Raji (cell line): ENCODE data around the gene ZNF614.

Experiments used
- POLR2A ChIP-seq: IDR thresholded peaks from 2 replicates; pipeline ENCODE4 v1.6.1; 2011; ENCODE audit warnings: low read depth, low read length, control low read depth; ENCODE audit not compliant: insufficient read depth

The ZNF614 gene

DNA sequence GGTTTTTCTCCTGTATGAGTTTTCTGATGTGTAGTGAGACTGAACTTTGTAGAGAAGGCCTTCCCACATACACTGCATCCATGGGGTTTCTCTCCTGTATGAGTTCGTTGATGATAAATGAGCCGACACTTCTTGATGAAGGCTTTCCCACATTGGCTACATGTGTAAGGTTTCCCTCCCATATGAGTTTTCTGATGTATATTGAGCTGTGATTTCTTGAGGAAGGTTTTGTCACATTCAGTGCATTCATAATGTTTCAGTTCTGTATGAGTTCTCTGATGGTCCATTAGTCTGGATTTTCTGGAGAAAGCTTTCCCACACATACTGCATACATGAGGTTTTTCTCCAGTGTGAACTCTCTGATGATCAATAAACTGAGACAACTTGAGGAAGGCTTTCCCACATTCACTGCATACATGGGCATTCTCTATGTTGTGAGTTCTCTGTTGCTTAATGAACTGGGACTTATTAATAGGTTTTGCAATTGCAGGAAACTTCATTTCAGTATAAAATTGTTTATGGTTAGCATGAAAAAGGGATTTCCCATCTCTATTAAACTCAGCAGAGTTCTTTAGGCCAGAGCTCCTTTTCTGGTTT, 34.0 kb downstream of the ZNF614 start:
- TF ChIP-seq POLR2A: no peak

DNA sequence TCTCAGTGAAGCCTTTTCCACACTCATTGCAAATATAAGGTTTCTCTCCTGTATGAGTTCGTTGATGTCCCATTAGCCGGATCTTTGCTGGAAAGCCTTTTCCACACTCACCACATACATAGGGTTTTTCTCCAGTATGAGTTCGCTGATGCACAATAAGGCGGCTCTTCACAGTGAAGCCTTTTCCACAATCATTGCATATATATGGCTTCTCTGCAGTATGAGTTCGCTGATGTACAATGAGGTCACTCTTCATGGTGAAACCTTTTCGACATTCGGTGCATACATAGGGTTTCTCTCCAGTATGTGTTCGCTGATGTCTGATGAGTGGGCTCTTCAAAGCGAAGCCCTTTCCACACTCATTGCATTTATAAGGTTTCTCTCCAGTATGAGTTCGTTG, 34.8 kb downstream of the ZNF614 start:
- TF ChIP-seq POLR2A: no peak

DNA sequence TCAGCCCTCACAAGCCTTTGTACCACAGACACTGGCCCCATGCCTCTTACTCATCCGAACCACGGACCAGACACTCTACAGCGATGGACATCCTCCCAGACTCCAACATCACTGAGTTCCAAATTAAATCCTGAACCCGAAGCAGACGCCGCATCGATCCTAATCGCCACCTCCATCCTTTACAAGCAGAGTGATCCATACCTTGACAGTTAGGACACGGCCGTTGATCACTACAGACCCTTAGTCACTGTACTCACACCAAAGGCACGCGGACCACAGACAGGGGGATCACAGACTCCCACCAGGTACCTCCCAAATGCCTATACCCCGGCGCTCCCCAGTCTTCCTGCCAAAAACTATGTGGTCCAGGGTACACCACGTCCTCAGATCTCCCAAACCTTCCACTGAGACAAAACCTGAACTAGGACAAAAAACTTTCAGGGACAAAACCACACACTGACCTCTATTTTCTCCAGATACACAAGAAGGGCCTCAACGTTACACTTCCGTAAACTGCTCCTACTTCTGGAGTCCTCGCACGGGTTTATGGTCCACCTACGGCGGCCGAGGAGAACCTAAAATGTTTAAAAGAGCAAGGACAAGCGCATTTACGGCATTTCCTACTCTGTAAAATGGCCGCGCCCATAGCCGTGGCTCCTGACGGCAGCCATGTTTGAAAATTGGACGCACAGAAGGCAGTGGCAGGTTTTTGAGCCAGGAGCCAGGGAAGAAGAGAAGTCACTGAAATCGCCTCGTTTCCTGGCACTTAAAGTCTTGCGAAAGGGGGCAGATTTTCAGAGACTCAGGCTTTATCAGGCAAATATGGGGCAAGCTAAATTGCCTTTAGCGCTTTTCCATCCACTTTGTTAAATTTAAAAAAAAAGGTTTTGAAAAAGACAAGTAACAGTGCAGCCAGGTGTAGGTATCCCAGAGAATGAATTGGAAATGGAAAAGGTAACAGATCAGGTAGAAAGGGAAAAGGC, 41.6 kb downstream of the ZNF614 start, which contains the start of gene ZNF350:
TSS of gene ZNF350 (minus strand) at position 532 of the 983 bp plus-strand sequence. CDS start 12,480 bp downstream, outside the sequence.
- no peak for TF ChIP-seq POLR2A

DNA sequence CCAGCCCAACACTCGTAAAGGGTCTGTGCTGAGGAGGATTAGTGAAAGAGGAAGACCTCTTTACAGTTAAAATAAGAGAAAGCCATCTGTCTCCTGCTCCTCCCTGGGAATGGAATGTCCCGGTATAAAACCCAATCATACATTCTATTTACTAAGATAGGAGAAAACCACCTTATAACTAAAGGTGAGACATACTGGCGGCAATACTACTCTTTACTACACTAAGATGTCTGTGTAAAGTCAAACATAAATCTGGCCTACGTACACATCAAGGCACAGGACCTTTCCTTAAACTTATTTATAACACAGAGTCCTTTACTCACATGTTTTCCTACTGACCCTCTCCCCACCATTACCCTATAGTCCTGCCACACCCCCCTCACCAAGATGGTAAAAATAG, 44.8 kb downstream of the ZNF614 start:
- TF ChIP-seq POLR2A: no peak

GRCh38 chr19:51980116-51980736, 48.0 kb downstream of the ZNF614 start:
- no peak for TF ChIP-seq POLR2A

GRCh38 chr19:51978882-51979281, 49.3 kb downstream of the ZNF614 start:
- no peak for TF ChIP-seq POLR2A

- TF ChIP-seq POLR2A: no peak
Measured at GRCh38 chr19:51977346-51977745, 50.8 kb downstream of the ZNF614 start.

DNA sequence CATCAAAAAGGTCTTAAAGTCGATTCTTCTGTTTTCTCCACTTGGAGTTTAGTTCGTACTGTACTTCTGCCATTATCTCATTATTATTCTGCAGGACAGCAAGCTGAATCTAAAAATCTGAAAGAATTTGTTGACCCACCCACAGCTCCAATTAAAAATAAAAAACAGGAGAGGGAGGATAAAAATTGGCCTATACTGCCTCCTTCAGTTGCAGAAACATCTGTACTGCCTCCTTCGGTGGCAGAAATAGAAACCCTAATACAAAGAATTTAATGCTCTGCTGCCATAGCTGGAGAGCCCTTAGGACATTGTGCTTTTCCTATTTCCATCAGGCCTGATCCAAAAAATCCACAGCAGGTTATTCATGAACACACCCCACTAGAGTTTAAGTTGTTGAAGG, 51.3 kb downstream of the ZNF614 start:
- TF ChIP-seq POLR2A: no peak

DNA sequence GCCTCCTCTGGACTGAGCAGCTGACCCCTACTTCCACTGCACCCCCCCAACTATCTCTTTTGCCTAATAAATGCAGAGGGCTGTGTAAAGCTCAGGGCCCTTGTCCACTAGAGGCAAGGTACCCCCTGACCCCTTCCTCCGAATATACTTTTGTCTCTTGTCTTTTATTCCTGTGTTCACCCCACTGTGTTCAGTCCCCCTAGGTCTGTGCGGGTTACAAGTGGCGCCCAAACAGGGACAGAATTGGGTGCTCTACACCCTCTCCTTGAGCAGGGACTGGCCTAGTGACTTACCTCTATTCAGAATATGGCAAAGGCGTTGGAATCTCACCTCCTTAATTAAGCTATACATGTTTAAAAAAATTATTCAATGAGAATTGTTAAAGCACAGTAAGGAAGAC, 56.6 kb downstream of the ZNF614 start:
- no peak for TF ChIP-seq POLR2A

DNA sequence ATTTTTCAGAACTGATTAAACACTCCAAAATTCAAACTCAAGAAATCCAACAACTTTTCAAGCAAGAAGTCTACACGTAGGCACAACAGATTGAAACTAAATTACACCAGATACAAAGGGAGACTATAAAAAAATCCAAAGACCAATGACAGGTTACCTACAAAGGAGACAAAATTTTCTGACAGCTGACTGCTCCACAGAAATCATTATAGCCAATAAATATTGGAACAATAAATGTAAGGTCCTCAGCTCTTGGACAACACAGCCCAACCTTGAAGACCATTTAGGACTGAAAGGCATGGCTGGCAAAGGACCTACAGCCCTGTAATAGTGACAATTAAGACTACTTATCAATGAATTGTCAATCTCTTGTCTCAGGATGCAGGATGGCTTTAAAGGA, 57.5 kb downstream of the ZNF614 start:
- TF ChIP-seq POLR2A: no peak

GRCh38 chr19:51965583-51965982, 62.6 kb downstream of the ZNF614 start:
- TF ChIP-seq POLR2A: no peak
